SU-DHL-6 (cell line): Measurements from ENCODE around the gene CCL22.

ENCODE experiments used
- H2AFZ ChIP-seq: fragments of 200-600 bp; sonication (generic); 2 replicates; pipeline ENCODE4 v1.6.1; 2014; ENCODE audit warnings: low read depth, mild to moderate bottlenecking, moderate library complexity, mixed read lengths, antibody characterized with exemption, low read length; ENCODE audit not compliant: severe bottlenecking
- H3F3A ChIP-seq: fragments of 200-600 bp; shearing (Covaris generic); 2 replicates; pipeline ENCODE4 v1.6.0; 2016; ENCODE audit warnings: antibody characterized with exemption, mild to moderate bottlenecking; ENCODE audit not compliant: insufficient read depth
- H3K27ac ChIP-seq: fragments of 200-600 bp; sonication (generic); 2 replicates; pipeline ENCODE4 v1.5.1; 2016; ENCODE audit warnings: low read depth, mild to moderate bottlenecking, low read length, moderate library complexity, mixed read lengths
- H3K27me3 ChIP-seq: fragments of 200-600 bp; sonication (generic), shearing (Covaris generic); 2 replicates; pipeline ENCODE4 v1.6.0; 2014; ENCODE audit warnings: mild to moderate bottlenecking, low read length
- H3K36me3 ChIP-seq: fragments of 200-600 bp; sonication (generic); 2 replicates; pipeline ENCODE4 v1.6.1; 2014; ENCODE audit warnings: mild to moderate bottlenecking, low read length, mixed read lengths
- H3K4me2 ChIP-seq: fragments of 300-600, 200-600 bp; shearing (Covaris generic), sonication (generic); 2 replicates; pipeline ENCODE4 v1.6.0; 2014; ENCODE audit warnings: low read length, low read depth, mild to moderate bottlenecking; ENCODE audit not compliant: poor library complexity, severe bottlenecking
- H3K4me3 ChIP-seq: fragments of 200-600 bp; sonication (generic); 2 replicates; pipeline ENCODE4 v1.5.1; 2014; ENCODE audit warnings: antibody characterized with exemption, low read length, mild to moderate bottlenecking, mixed read lengths; ENCODE audit not compliant: insufficient read depth, poor library complexity, severe bottlenecking
- H3K79me2 ChIP-seq: fragments of 200-600 bp; sonication (generic); 2 replicates; pipeline ENCODE4 v1.6.1; 2014; ENCODE audit warnings: mild to moderate bottlenecking, low read length, moderate library complexity; ENCODE audit not compliant: insufficient read depth
- H3K9ac ChIP-seq: fragments of 200-600 bp; sonication (generic); 2 replicates; pipeline ENCODE4 v1.7.0; 2014; ENCODE audit warnings: mild to moderate bottlenecking, low read length
- H3K9me2 ChIP-seq: fragments of 200-600 bp; sonication (generic); replicated peaks from 2 replicates; pipeline ENCODE4 v1.6.1; 2014; ENCODE audit warnings: low read length; ENCODE audit not compliant: insufficient read depth
- H3K9me3 ChIP-seq: fragments of 200-600 bp; sonication (generic); 2 replicates; pipeline ENCODE4 v1.6.1; 2014; ENCODE audit warnings: low read length, mixed read lengths; ENCODE audit not compliant: insufficient read depth
- H4K20me1 ChIP-seq: fragments of 200-600 bp; sonication (generic); 2 replicates; pipeline ENCODE4 v1.6.1; 2014; ENCODE audit warnings: low read depth, mild to moderate bottlenecking, antibody characterized with exemption, low read length, moderate library complexity, mixed read lengths
- EZH2phosphoT487 ChIP-seq: fragments of 200-600 bp; sonication (generic), shearing (Covaris generic); conservative IDR thresholded peaks from 2 replicates; pipeline ENCODE4 v1.6.1; 2018; ENCODE audit warnings: mild to moderate bottlenecking, antibody characterized with exemption, low read length, moderate library complexity, mixed read lengths
- TF ChIP-seq, protein P1 (sequence below): fragments of 200-600 bp; sonication (generic); IDR thresholded peaks from one replicate; pipeline ENCODE4 v1.5.1; 2017; ENCODE audit warnings: antibody characterized with exemption, mild to moderate bottlenecking, low read length, moderate library complexity; ENCODE audit not compliant: insufficient read depth, poor library complexity, severe bottlenecking

The CCL22 gene, protein sequence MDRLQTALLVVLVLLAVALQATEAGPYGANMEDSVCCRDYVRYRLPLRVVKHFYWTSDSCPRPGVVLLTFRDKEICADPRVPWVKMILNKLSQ

DNA sequence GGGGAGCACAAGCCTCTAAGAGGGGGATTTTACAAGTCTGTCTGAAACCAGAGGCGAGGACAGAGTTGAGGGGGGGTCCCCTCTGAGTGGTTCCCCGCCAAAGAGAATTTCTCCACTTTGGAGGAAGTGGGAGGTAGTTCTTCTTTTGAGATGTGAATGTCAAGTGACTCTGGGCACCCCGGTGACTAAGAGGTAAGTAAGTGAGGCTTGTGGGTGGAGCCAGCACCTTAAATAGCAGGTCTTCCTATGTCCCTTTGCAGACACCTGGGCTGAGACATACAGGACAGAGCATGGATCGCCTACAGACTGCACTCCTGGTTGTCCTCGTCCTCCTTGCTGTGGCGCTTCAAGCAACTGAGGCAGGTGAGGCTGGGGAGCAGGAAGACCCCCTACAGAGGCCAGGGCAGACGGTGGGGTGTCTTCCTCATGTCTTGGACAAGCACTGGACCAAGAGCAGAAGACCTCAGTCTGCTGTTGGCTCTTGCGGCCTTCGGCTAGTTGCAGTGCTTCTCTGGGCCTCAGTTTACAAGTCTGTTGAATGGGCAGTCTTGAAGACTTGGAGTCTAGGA lies at the start of gene CCL22:
Gene CCL22, plus strand, starts transcription at position 257 of the 569 bp plus-strand sequence. Its CDS starts 34 bp downstream, at position 291.
- no peaks in the 10 kb centered on the region for H3K79me2 ChIP-seq
- H3K9ac ChIP-seq, result no peak within 1 kb of the TSS
- H2AFZ ChIP-seq, result no peak within 1 kb of the TSS
- no peak for TF ChIP-seq EZH2phosphoT487
- no peaks in the 10 kb centered on the region for H3K9me3 ChIP-seq
- no peaks in the 10 kb centered on the region for H3F3A ChIP-seq
- H3K27me3 ChIP-seq, result no peaks in the 10 kb centered on the region
- no peaks in the 10 kb centered on the region for H3K36me3 ChIP-seq
- H3K9me2 ChIP-seq, result no peaks in the 10 kb centered on the region
- no peaks in the 10 kb centered on the region for H4K20me1 ChIP-seq
- H3K4me2 ChIP-seq, result no peak within 1 kb of the TSS
- H3K4me3 ChIP-seq, result no peak within 1 kb of the TSS
- no peak within 1 kb of the TSS for H3K27ac ChIP-seq

DNA sequence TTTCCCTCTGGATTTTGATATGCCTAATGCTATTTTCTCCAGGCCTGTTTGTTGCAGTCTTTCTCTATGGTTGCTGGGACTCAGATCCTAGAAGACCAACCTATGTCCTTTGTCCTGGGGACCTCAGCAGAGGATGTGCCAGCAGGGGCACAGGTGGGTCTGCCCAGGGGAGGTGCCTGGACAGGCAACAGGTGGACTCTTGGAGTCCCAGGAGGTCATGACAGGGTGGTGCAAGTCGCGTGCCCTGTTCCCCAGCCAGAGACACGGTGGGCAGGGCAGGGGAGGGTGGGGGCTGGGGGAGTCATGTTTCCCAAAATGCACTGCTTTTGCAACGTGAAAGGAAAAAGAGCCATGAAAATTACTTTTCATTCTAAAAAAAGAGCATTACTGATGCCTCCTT lies 47.8 kb upstream of the CCL22 start:
- Histone ChIP-seq H3K4me2 (no peak overlapping the region), H3K27me3 (no peaks in the 10 kb centered on the region), H3K4me3 (no peak overlapping the region)

DNA sequence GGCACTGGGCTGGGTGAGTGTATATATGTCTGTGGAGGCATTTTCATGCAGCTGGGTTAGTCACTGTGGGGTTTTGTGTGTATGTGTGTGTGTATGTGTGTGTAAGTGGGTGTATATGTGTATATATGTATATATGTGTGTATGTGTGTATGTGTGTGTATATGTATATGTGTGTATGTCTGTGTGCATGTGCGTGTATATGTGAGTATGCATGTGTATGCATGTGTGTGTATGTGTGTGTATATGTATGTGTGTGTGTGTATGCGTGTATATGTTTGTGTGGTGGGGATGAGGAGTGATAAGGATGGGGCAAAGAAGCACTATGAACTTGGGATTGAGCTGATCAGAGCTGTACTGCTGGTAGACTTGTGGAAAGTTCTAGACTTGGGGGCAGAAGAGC lies 45.1 kb upstream of the CCL22 start:
- Histone ChIP-seq H4K20me1 (no peaks in the 10 kb centered on the region), H3K36me3 (no peaks in the 10 kb centered on the region), H3K79me2 (no peaks in the 10 kb centered on the region), H3K9me3 (no peaks in the 10 kb centered on the region), H3K9me2 (no peaks in the 10 kb centered on the region), H3K9ac (no peak overlapping the region), H3F3A (no peaks in the 10 kb centered on the region), H3K4me2 (no peak overlapping the region), H3K27ac (no peak overlapping the region), H2AFZ (no peak overlapping the region), H3K4me3 (no peak overlapping the region), H3K27me3 (no peaks in the 10 kb centered on the region)
- TF ChIP-seq, protein P1, sequence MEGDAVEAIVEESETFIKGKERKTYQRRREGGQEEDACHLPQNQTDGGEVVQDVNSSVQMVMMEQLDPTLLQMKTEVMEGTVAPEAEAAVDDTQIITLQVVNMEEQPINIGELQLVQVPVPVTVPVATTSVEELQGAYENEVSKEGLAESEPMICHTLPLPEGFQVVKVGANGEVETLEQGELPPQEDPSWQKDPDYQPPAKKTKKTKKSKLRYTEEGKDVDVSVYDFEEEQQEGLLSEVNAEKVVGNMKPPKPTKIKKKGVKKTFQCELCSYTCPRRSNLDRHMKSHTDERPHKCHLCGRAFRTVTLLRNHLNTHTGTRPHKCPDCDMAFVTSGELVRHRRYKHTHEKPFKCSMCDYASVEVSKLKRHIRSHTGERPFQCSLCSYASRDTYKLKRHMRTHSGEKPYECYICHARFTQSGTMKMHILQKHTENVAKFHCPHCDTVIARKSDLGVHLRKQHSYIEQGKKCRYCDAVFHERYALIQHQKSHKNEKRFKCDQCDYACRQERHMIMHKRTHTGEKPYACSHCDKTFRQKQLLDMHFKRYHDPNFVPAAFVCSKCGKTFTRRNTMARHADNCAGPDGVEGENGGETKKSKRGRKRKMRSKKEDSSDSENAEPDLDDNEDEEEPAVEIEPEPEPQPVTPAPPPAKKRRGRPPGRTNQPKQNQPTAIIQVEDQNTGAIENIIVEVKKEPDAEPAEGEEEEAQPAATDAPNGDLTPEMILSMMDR, result no peak
- TF ChIP-seq EZH2phosphoT487, result no peak

More for the DNA sequence above, 47.8 kb upstream of the CCL22 start:
- Histone ChIP-seq H3K9ac (no peak overlapping the region), H3K9me3 (no peaks in the 10 kb centered on the region), H4K20me1 (no peaks in the 10 kb centered on the region), H3K27ac (no peak overlapping the region), H2AFZ (no peak overlapping the region), H3K36me3 (no peaks in the 10 kb centered on the region), H3F3A (no peaks in the 10 kb centered on the region), H3K79me2 (no peaks in the 10 kb centered on the region), H3K9me2 (no peaks in the 10 kb centered on the region)
- TF ChIP-seq EZH2phosphoT487, result no peak
- TF ChIP-seq, protein P1, result no peak

DNA sequence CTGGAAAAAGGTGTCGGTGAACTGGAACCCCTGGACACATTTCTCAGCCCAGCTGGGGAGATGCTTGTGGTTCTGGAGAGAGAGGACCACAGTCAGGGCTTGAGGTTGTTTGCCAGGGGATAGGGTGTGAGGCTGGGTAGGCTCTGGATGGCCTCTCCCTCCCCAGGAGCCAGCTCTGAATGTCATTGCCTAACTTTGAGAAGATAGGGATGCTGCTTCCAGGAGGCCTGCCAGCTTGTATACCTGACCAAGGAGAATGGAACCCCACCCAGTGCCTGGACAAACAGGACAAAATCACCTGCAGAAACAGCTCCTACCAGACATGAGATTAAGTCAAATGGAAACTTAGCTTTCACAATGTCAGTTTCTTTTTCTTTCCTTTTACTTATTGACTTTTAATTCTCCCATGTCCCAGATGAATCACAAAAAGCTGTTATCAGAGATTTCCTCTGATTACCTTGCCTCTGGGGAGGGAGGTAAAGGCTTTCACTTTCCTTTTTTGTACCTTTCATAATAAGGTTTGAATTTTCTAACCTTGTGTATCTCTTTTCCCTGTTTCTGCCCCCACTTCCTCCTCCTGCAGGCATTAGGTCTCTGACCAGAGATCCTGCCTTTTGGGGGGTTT lies 44.3 kb upstream of the CCL22 start:
- Histone ChIP-seq H3K9ac (no peak overlapping the region), H3K27me3 (no peaks in the 10 kb centered on the region), H3K27ac (no peak overlapping the region), H3K36me3 (no peaks in the 10 kb centered on the region), H2AFZ (no peak overlapping the region), H3K9me3 (no peaks in the 10 kb centered on the region), H3F3A (no peaks in the 10 kb centered on the region), H3K4me2 (no peak overlapping the region), H3K4me3 (no peak overlapping the region), H4K20me1 (no peaks in the 10 kb centered on the region), H3K9me2 (no peaks in the 10 kb centered on the region), H3K79me2 (no peaks in the 10 kb centered on the region)
- TF ChIP-seq, protein P1, result no peak
- no peak for TF ChIP-seq EZH2phosphoT487
